ENCODE measurements around the gene BSN.

The BSN gene

DNA sequence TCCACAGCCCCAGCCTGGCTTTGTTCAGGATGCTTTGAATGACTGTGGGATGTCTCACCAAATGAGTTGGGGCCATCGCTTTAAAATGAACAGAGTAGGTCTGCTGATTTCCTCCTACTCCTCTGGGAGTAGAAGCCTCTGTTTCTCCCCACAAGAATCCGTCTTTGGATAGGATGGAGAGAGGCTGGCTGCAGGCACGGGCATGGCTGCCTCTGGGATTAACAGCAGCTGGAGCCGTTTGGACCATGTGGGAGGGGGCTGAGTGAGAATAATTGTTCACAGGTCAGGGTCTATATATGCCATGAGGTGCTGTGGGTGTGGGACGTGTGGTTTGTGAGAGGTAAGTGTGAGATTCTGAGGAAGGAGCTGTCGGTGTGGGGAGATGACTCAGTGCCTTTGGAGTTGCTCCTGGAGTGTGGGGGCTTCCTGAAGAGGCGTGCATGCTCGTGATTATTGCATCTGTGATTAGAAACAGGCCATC, 71.9 kb downstream of the BSN start:
- no peak overlapping the region for H3K4me3 ChIP-seq (ENCODE audit: low read depth, low read length)

DNA sequence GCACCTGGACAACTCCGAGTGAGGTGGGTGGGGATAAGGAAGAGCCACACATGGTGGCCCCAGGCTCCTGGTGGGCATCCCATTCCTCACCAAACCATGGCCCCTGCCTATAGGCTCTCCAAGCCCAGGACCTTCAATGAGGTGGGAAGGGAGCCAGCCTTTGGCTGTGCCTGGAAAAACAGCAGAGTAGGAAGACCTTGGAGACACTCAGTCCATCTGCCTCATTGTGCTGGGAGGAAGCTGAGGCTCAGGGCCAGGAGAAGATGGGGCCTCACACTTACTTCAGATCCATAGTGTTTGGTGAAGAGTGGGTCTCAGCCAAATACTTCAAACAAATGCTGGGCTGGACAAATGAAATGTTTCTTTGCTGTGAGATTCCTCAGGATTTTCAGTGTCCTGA, 72.5 kb downstream of the BSN start:
- no peak overlapping the region for H3K4me3 ChIP-seq (ENCODE audit: low read depth, low read length)

DNA sequence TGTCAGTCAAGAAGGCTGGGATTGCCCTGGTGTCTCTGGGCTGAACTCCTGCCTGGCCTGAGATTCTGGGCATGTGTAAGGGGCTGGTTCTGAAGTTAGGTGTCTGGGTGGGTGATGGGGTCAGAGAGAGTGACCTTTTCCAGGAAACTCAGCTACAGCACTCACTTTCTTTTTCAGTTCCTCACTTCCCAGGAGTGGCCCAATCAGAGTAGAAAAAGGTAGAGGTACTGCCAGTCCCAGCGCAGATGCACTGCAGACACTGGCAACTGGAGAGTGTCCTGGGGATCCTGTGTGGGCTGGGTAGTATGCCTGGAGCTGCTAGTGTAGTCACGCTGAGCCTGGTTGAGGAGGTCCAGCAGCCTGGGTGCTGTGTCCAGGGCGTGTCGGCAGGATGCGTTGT, 73.4 kb downstream of the BSN start:
- H3K4me3 ChIP-seq (ENCODE audit: low read depth, low read length), result no peak overlapping the region

DNA sequence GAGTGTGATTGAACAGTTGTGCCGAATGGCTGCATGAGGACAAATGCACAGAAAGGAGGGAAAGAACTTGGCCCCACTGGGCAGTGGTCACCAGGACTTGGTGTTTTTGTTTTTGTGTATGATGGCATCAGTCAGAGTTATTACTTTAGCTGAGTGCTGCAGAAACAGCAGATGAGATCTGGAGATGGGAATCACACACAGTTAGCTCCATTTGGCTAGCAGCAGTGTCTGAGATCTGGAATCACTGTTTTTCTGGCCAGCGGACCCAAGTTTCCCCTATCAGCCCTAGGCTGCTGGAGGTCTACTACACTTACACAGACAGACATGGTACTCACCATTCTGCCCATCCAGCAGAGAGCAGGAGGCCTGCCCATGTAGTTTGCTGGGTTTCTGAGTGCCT, 74.0 kb downstream of the BSN start:
- no peak overlapping the region for H3K4me3 ChIP-seq (ENCODE audit: low read depth, low read length)

DNA sequence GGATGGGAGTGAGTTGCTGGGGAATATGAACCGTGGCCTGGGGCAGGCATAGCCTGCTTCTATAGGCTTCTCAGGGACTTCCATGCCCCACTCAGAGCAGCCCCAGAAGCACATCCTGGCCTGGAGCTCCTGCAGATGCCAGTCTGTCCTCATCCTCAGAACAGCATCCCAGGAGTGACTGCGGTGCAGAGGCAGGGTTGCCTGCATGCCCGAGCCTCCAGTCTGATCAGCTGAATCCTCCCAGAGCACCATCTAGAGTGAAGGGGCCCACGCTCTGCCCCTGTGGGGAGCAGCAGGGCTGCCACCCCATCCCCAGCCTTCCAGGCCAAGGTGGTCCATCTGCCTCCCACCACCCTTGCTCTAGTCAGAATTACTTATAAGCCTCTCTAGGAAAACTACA, 75.2 kb downstream of the BSN start:
- H3K4me3 ChIP-seq (ENCODE audit: low read depth, low read length), result no peak overlapping the region

DNA sequence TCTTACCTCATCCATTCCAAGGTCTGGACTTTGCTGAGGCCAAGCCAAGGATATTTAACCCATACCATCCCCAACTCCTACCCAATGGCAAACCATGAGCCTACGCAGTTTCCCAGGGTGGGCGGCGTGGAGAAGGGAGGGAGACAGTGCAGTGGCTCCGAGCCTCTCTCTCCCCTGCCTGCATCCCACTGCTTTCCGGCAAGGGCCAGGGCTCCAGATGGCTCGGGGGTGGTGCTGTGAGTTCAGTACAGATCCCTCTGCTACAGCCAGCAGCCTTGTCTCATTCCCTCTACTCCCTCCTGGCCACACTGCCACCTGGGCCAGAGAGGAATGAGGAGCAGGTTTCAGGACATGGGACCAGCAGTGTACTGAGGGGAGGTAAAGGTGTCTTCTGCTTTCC, 75.6 kb downstream of the BSN start:
- no peak overlapping the region for H3K4me3 ChIP-seq (ENCODE audit: low read depth, low read length)

DNA sequence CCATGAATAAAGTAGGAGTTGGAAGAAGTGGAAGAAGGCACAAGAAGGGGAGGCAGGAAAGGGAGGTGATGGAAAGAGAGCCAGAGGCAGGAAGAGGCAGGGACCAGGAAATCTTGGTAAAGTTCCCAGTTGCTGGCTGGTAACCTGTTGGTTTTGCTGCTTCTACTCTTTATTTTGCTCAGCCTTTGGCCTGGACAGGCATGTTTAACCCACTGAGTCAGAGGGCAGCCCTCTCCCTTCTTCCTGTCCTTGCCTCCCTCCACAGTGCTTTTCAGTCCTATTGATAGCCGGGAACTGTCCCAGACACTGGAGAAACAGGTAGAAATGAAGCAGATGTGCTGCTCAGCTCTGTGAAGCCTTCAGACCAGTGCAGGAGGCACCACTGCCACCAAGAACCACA, 76.5 kb downstream of the BSN start:
- H3K4me3 ChIP-seq (ENCODE audit: low read depth, low read length), result no peak overlapping the region

DNA sequence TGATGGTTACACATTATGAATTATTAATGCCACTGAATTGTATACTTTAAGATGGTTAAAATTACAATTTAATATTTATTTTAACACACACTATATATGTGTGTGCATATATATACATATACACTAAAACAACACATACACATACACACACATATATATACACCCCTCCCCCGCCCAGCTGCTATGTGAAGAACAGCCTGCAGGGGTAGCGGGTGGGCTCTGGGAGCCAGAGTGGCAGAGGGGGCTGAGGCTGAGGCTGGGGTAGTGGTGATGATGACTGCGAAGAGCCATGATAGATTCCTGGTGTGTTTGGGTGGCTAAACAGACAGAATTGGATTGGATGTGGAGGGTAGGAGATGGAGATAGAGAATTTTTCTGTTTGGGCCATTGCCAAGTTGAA, 80.5 kb downstream of the BSN start:
- H3K4me3 ChIP-seq (ENCODE audit: low read depth, low read length), result no peak overlapping the region

DNA sequence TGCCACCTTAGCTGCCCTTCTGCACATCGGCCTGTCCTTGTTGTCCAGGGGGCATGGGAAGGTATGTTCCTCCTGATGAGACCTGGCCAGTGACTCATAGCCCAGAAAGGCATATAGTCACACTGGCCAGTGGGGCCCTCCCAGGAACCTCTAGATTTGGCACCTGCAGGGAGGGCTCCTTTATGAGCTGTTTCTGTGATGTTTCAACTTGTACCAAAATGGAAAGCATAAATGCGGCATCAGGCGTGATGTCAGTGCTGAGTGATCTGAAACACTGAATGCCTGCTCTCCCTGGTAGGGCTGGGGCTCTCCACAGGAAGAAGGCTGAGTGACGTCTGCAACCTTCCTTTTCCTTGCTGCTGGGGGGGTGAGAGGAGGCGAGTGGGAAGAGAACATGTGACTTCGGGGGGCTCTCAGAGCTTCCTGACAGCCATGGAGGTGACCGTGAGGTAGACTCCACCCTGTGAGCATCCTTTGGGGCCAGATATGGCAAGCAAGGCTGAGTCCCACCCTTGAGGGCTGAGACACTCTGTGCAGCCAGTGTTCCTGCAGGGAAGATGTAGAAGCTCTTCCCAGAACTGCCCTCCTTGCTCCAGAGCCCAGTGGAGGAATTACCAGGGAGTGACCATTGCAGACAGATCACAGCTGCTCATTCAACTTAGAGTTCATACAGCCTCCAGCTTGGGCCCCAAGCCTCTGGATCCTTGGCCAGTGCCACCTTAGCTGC, 82.8 kb downstream of the BSN start:
- H3K4me3 ChIP-seq (ENCODE audit: low read depth, low read length), result no peak overlapping the region

DNA sequence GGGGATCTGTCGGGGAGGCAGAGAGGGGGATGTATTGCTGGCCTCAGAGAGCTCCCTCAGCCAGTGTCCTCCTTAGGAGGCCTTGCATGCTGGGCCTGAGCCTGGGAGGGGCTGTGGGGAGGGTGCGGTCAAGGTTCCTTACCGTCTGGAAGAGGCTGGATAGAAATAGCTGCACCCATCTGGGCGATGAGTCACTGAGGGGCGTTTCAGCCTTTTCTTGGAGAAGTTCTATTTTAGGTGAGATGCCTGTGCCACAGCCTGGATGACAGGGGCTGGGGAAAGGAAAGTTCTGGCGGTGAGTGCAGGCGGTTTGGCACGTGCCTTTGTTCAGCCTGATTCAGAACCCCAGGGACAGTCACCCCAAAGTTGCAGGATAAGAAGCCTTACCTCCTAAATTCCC, 84.2 kb downstream of the BSN start:
- no peak overlapping the region for H3K4me3 ChIP-seq (ENCODE audit: low read depth, low read length)

DNA sequence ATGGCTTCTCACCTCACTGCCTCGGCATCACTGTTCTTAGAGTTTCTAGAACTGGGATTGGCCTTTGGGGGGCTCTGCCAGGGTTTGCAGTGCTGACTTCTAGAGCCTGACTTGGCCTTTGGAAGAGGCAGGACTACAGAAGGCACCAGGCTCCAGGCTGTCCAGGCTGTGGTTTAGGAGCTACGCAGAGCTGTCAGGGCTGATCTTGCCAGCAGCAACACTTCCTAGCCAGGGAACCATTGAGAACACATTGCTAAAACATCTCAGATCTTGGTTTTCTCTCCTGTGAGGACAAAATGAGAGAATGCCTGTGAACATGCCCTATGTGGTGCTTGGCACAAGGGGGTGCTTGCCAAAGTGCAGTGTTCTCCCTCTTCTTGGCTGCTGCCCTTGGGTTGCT, 85.3 kb downstream of the BSN start:
- no peak overlapping the region for H3K4me3 ChIP-seq (ENCODE audit: low read depth, low read length)

DNA sequence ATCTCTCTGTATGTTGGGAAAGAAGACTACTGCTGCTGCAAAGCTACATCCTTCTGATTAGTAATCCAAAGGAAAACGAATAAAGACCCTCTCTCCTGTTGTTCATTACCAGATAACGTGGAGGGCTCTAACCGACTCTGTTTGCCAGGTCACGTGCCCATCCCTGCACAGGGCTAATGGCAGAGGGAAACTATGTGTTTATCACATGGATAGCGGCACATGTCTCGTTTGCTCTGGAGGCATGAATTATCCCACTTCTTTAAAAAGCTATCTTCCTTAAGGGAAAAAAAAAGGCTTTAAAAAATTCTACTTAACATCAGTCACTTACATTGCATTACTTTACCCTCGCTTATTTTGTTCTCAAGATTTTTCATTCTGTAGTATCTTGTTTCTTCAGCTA, 87.0 kb downstream of the BSN start:
- H3K4me3 ChIP-seq (ENCODE audit: low read depth, low read length), result no peak overlapping the region

DNA sequence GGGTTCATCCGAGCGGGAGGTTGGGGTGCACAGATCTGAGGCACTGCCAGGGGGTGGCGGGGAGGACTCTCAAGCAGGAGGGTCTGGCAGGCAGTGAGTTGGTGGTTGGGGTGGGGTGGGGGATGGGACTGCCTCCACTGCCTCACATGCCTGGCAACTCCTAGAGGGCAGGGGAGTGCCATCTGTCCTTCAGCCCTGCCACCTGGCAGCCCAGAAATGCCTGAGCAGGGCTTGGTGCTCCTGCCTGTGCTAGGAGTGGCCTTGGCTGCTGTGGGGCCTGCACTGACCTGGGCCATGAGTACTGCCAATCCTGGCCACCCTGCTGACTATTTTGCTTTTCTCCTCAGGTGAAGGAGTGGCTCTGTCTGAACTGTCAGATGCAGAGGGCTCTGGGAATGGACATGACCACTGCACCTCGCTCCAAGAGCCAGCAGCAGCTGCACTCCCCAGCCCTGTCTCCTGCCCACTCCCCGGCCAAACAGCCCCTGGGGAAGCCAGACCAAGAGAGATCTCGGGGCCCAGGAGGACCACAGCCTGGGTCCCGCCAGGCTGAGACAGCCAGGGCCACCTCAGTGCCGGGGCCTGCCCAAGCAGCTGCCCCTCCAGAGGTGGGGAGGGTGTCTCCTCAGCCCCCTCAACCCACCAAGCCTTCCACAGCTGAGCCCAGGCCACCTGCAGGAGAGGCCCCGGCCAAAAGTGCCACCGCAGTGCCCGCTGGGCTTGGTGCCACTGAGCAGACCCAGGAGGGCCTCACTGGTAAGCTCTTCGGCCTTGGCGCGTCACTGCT, 87.8 kb downstream of the BSN start:
- no peak overlapping the region for H3K4me3 ChIP-seq (ENCODE audit: low read depth, low read length)

DNA sequence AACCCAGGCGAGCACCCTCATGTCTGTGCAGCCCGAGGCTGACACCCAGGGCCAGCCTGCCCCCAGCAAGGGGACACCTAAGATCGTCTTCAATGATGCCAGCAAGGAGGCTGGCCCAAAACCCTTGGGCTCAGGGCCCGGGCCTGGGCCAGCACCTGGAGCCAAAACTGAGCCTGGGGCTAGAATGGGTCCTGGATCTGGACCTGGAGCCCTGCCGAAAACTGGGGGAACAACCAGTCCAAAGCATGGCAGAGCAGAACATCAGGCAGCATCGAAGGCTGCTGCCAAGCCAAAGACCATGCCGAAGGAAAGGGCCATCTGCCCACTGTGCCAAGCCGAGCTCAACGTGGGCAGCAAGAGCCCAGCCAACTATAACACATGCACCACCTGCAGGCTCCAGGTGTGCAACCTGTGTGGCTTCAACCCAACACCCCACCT, 88.5 kb downstream of the BSN start:
- H3K4me3 ChIP-seq (ENCODE audit: low read depth, low read length), result no peak overlapping the region

DNA sequence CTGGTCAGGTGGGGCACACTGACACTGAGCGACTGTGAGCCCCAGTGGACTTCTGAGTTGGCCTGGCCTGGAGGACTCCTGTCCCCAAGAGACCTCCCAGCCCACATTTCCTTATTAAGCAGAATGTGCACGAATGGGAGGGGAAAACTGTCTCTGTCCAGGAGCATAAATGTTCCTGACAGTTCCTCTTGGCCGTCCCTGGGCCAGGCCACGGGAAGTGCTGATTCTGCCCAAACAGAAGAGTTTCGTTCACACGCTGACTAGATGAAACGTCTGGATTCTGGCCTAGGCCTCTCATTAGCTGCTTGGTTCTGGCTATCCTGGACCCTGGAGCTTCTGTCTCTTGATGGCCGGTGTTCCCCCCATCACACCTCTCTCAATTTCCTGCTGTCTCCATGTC, 90.4 kb downstream of the BSN start:
- H3K4me3 ChIP-seq (ENCODE audit: low read depth, low read length), result no peak overlapping the region

DNA sequence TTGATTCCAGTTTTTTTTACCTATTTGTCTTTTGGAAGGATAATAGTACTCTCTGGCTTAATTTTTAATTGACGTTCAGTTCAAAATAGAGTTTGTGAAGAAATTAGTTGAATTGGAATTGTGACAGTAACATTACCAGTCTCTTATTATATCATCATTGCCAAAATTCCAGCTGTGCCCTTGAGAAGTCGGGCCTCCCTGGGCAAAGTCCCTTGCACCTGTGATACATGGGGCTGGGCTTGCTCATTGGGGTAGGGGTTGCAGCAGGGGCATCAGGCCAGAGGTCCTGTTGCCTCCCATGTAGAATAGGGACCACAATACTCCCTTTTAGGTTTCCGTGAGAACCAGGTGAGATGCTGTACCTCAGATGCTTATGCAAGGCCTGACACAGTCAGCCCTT, 92.0 kb downstream of the BSN start:
- no peak overlapping the region for H3K4me3 ChIP-seq (ENCODE audit: low read depth, low read length)

DNA sequence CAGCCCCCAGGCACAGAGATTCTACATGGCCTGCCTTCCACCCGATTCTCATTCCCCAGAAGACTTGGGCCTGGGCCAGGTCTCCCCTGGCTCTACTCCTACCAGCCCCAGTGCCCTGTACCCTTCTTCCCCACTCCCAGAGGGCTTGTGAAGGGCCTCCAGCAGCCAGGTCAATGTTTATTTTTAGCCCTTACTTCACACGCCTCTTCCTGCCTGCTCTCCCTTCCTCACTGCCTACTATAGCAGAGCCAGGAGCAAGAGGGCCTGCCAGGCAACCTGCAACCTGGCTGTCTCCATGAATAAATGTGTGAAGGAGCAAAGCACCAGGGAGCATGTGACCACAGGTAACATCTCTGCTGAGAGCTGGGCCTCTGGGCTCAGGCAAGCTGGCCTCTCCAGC, 93.5 kb downstream of the BSN start:
- no peak overlapping the region for H3K4me3 ChIP-seq (ENCODE audit: low read depth, low read length)

DNA sequence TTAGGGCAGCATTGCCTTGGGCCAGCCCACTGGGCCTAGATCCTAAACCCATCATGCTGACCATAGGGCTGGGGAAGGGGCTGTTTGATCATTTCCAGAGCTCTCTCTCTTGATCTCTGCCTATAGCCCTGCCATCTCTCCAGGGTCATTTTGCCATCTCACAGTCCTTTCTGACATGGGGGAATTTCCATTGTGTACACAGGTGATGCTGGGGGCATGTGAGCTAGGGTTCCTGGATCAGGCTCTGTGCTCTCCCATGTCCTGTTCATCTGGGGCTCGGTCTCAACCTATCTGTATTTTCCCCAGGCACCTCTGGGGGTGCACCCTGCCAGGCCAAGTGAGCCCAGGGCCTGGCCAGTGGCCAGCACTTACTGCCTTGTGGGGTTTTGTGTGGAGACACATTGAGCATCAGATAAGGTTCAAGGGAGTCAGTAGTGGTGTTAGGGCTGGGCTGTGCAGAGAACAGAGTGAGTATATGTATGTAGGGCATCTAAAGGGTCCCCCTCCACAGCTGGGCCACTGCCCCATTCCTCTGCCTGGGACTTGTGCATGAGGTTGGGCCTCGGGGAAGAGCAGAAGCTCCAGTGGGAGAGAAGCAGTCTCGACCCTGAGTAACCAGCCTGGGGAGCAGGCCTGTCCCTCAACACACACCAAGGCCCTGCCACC, 94.2 kb downstream of the BSN start:
- no peak overlapping the region for H3K4me3 ChIP-seq (ENCODE audit: low read depth, low read length)

DNA sequence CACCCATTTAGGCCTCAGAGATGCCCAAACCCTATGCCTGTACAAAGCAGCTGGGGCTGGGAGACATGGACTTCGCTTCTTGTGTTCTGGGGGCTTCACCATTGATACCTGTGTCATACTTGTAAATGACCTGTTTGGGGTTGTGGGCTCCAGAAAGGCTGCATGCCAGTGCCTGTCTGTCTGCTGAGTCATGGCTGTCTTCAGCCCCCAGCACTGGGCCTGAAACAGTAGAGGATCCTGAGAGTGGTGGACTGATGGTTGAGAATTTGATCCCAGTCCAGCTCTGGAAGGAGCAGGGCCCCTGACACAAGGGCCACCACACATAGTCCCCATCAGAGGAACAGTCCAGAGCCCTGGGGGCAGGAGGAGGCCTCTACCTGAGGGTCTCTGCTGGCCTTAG, 95.3 kb downstream of the BSN start:
- H3K4me3 ChIP-seq (ENCODE audit: low read depth, low read length), result no peak overlapping the region

DNA sequence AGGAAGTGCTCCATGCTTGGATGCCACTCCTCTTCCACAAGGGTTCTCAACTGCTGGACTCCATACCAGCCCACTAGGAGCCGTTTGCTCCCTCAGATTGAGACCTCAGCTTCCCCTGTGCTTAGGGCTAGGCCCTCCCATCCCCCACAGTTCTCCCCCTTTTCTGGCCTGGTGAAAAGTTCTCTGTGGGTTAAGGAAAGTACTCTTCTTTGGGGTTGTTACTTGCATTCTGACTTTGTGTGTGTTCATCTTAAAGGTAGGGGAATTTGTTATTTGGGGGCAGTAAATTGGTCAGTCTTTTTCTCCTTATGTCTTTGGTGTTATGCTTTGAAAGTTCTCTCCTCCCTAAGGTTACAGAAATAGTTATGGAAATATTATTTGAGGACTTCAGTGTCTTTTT, 95.9 kb downstream of the BSN start:
- no peak overlapping the region for H3K4me3 ChIP-seq (ENCODE audit: low read depth, low read length)

DNA sequence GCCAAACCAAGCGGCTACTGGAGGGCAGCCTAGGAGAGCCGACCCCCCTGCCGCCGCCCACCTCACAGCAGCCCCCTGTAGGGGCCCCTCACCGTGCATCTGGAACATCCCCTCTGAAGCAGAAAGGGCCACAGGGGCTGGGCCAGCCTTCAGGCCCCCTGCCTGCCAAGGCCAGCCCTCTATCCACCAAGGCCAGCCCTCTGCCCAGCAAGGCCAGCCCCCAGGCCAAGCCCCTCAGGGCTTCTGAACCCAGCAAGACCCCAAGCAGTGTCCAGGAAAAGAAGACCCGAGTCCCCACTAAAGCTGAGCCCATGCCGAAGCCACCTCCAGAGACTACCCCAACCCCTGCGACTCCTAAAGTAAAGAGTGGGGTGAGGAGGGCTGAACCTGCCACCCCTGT, 96.4 kb downstream of the BSN start:
- H3K4me3 ChIP-seq (ENCODE audit: low read depth, low read length), result no peak overlapping the region

All from iPS-11a (cell line).